Measurements from ENCODE around the gene TMEM266.

The TMEM266 gene

DNA sequence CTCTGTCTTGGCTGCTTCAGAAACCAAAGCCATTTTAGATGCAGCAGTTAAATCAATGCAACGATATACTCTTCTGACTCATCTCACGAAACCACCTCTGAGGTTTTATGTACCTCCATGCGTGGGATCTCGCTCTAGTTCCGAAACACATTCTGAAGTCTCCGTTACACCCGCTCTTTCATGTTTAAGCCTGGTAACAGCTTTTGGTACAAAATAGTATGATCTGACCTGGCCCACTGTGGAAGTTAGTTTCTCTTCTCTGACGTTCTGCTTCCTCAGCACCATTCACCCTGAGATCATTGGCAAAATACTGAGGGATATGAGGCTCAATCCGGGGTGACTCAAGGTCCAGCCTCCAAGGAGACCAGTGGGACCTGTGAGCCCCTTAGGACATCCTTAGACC, 121.9 kb downstream of the TMEM266 start:
- DNase-seq (ENCODE audit: low read depth in 3 of 3), result peak in 2 of 3 experiments; percentile 21 to 25

DNA sequence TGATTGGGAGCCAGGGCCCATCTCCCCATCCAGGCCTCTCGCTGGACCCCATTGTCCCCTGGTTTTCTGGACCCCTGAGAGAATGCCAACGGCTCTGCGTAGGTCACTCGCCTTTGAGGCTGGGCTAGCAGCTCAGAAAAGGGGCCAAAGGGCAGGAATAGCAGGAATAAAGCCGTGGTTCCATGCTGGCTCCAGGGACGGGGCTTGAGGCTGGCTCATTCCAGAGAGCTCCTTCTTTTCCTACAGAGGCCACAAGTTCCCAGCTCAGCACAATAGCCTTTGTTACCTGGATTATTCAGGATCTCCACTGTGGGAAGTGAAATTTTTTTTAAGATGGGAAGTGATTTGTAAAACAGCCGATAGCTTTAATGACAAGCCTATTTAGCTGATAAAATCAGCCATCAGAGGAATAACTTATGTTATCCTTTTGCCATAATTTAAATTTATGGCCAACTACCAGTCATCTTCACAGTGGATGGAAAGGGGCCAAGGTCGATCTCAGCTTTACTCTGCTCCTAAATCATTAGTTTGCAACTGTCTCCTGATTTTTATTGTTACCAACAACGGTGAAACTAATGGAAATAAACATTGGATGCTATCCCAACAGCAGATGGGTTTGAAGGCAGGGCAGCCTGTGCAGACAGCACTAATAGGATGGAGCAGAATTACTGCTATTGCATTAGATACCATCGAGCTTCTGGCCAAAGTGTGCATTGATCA, 124.3 kb downstream of the TMEM266 start:
- no peak for DNase-seq (ENCODE audit: low read depth in 3 of 3)

DNA sequence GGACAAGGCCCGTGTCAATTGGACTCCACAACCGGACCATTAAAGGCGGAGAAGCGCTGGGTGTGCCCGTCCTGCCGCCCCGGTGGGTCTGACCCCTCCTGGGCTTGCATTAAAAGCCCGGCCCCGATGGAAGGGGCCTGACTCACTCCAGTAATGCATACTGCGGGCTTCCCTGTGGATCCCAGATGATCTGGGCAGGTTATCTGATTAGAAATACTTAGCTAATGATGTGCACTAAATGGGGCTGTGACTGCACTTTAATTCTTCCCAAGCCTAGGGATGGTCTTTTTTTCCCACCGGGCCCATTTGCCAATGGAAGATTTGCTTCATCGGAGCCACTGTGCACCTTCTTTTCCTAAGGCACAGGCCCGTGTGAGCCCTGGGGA, 124.9 kb downstream of the TMEM266 start:
- no peak for DNase-seq (ENCODE audit: low read depth in 3 of 3)

DNA sequence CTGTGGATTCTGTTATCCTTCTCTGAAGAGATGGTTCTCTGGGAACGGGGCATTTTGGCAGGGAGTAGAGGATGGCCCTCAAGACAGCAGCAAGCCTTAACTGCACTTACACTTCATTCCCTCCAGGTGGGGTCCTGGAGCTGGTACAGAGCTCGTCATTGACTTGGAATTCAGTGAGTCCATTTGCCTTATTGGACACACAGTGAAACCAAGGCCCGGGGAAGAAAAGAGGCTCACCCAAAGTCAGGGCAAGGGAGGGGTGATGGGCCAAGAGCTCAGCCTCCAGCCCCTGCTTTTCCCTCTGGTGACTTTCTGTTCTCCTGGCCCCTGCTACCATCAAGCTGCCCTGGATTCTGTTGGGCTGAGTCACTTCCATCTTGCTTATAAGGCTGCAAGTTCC, 125.9 kb downstream of the TMEM266 start:
- no peak for DNase-seq (ENCODE audit: low read depth in 3 of 3)

DNA sequence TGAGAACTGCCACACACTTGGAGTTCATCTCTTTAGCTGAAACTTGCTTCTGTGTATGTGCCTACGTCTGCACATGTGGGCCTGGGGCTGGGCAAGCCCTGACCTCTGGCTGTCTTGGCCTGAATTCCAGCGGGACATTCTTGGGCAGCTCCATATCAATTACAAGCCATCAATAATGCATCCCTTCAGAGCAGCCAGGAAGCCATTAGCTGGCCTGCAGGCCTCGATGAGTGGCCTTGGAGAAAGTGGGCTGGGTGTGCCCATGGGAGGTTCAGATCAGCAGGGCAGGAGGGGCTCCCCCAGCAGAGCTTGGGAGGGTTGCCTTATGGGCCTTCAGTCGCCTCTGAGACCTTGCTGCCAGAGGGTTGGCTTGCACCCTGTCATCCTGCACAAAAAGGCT, 127.4 kb downstream of the TMEM266 start:
- DNase-seq (ENCODE audit: low read depth in 3 of 3), result no peak

DNA sequence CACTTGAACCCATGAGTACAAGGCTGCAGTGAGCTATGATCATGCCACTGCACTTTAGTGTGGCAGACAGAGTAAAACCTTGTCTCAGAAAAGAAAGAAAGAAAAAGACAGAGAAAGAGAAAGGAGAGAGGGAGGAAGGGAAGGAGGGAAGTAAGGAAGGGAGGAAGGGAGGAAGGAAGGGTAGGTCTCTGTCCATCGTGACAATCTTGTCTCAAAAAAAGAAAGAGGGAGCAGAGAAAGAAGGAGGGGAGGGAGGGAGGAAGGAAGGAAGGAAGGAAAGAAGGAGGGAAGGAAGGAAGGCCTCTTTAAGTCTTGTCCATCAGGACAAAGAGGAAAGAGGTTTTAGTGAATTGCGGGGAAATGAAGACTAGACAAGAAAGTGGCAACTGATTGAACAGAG, 129.3 kb downstream of the TMEM266 start:
- no peak for DNase-seq (ENCODE audit: low read depth in 3 of 3)

DNA sequence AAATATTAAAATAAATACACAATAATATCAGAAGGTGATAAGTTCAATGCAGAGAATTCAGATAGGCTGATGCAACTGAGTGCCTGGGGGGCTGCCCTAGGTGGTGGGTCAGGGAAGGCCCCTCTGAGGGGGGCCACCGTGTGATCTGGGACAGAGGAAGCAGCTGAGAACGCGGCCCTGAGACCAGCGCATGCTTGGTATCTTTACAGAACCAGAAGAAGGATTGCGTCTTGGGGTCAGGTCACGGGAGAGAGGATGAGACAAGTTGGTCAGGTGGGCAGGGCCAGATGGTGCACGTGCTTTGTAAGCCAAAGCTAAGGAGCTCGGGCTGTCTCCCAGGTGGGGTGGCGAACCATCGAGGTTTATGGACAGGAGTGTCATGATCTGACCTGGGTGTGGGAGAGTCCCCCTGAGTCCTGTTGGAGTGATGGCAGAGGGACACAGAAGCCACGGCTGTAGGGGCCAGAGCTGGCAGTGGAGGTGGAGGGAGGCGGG, 130.3 kb downstream of the TMEM266 start:
- DNase-seq (ENCODE audit: low read depth in 3 of 3), result no peak

DNA sequence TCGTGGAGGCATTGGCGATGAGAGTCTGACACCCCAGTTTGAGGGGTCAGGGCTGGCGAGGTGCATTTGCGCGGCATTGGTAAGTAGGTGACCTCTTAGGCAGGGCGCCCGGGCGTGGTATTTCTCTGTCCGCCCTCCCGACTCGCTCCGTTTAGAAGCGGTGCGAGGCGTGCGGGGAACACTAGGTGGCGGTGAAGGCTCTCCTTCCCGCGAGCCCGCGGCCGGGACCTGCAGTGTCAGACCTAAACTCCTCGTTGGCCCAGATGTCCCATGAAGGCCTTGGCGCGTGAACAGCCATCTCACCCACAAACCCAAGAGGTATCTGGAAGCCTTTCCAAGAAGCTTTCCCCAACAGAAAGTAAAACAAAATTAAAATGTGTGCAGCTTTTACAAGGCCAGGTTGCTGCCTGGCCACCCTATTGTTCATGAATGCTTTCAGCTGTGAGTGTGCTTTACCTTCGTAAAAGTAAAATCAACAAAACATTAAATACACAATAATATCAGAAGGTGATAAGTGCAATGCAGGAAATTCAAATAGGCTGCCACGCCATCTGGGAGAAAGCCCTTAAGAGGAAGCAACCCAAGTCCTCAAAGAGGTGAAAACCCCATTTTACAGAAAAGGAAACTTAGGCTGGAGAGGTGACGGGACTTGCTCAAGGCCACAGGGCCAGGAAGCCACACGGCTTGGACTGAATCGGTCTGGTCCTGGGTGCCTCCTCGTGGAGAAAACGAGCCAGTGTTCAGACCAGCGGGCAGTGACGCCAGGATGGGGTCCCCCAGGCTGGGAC, 131.2 kb downstream of the TMEM266 start:
- DNase-seq (ENCODE audit: low read depth in 3 of 3), result peak; percentile 47 to 74 (median 55)

DNA sequence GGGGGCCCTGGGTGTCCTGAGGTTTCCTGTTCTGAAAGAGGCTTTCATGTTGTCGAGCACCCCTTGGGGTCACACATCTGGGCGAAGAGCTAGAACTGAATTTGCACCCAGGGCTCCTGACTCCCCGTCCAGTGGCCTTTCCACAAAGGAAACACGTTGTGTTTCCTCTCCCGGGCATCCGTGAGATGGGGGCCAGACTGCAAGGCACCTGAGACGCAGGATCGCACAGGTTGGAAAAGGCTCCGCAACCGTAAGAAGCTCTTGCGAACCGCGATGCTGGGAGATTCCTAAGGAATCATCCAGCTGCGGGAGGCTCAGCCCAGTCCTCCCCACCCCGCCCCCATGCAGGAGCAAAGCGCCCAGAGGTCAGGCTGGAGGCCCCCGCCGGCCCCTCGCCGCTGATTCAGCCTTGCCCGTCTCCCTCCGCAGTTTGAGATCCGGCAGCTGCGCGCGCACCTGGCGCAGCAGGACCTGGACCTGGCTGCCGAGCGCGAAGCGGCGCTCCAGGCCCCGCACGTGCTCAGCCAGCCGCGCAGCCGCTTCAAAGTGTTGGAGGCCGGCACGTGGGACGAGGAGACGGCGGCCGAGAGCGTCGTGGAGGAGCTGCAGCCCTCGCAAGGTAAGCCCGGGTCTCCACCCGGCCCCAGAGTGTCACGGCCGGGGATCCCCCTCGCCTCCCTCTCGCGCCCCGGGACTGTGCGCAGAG, 131.9 kb downstream of the TMEM266 start:
- no peak for DNase-seq (ENCODE audit: low read depth in 3 of 3)

DNA sequence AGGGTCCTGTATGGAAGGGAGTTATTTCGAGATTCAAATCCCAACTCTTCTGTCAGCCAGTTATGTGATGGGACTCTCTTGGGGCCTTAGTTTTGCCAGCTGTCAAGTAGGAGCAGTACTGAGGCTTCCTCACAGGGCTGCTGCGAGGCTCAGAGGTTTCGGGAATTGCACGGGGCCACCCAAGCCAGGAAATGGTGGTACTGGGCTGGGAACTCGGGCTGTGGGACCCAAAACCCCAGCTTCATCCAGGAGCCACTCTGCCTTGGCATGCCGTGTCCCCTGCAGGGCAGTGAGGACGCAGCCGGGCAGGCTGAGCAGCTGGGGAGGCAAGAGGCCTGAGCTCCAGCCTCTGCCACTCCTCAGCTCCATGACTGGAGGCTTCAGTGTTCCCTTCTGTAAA, 132.9 kb downstream of the TMEM266 start:
- DNase-seq (ENCODE audit: low read depth in 3 of 3), result no peak

DNA sequence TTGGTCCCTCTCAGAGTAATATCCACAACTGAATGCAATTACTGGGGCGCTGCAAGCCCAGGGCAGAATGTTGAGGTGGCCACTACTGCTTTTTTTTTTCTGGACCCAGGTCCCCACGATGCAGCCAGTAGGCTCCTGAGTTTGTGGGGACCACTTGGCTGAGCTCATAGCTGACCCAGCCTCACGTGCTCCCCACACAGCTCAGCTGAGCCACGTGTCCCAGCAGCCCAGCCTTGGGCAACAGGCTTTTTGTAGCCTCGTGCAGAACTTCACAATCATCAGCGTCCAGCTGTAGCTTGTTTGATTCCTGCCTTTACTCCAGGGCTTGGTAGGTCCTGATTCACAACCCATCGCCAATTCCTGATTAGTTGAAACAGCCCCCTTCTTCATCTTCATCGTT, 134.1 kb downstream of the TMEM266 start:
- DNase-seq (ENCODE audit: low read depth in 3 of 3), result no peak

DNA sequence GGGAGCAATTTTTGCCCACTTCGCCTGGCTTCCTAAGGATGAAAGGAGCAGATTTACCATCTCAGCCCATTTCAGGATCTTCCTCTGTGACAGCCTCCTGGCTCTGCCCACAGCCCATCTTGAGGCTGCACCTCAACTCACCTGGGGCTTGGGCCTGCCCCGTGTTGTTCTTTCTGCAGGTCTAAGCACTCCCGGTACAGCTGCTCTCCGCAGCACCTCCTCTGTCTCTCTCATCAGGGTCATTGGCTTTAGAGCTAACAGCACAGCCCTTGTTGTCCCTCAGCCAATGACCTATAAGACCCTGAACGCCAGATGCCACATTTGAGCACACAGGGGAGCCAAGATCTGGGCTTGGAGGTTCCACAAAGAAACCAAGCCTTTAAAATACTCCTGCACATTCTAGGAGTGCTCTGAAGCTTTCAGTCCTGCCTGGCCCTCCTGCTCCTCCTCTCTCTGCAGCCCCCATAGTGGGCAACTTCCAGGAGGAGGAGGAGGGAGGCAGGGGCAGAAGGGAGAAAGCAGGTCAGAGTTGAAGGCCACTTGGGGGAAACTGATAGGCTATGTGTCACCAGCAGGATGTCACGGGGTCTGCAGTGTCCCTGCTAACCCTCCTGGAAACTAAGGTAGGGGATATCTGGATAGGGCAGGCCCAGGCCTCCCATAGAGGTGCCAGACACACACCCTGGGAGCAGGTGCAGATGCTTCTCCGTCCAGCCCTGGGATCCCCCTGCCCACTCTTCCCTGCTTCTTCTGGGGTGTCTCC, 135.9 kb downstream of the TMEM266 start:
- DNase-seq (ENCODE audit: low read depth in 3 of 3), result no peak

DNA sequence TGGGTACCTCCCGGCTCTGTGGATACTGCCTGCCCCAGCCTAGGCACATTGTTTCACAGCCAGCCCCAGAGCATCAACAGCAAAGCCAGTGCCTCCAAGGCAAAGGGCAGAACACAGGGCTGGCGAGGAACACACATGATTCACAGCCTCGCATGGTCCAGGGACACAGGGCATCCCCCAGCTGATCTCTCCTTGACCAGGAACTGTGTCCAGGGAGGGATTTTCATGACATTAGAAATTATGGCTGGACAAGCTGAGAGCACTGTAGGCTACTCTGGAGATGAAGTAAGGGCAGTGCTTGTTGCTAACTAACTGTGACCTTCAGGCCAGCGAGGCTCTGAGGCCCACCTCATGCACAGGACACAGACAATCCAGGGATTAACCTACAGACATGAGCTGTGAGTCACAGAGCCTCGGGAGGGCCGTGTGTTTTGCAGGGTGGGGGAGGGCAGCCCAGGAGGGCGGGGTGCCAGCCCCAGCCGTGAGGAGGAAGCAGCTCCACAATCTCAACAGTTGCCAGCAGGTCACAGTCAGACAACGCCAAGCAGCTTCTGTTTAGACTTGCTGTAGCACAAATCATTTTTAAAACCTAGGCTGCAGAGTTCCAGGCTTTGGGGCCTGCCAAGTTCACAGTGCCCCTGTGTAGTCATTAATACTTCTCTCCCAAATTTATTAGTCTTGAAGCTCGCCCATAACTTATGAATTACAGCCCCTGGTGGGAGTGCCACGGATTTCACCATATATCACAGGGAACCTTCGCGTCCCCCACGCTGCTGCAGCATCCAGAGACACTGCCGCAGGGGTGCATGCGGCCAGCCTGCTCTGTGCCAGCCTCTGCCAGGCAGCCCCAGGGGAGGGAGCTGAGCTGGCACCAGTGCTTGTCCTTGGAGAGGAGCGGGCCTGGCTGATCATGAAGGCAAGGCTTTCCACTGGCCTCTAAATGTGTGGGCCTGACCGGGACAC, 136.8 kb downstream of the TMEM266 start:
- DNase-seq (ENCODE audit: low read depth in 3 of 3), result no peak

DNA sequence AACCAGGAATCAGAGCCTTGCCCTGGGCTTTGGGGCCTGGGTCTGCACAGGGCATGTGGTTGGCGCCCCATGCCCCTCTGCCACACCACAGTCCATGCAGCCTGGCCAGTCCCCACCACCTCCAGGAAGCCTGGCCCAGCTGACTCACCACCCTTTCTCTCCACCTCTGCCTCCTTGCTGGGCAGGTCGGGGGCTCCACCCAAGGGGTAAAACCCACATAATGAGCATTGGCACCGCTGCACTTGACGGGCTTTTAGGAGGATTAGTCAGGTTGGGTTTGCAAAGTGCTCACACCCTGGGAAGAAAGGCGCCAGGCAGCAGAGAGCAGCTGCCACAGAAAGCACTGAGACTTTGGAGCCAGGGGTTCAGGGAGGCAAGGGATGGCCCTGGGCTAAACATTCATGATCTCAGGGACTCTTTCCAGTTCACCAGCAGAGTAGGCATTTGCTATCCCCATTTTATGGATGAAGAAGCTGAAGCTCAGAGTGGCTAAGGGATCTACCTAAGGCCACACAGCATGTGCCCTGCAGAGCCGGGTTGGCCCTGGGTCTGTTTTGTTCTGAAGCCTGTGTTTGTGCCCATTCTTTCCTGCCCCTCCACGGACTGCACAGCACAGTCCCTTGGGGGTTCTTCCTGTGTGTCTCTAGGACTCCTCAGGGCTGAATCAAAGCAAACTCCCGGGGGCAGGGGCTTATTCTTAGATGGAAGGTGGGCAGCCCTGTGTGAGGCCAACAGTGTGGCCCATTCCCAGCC, 138.1 kb downstream of the TMEM266 start:
- DNase-seq (ENCODE audit: low read depth in 3 of 3), result no peak

DNA sequence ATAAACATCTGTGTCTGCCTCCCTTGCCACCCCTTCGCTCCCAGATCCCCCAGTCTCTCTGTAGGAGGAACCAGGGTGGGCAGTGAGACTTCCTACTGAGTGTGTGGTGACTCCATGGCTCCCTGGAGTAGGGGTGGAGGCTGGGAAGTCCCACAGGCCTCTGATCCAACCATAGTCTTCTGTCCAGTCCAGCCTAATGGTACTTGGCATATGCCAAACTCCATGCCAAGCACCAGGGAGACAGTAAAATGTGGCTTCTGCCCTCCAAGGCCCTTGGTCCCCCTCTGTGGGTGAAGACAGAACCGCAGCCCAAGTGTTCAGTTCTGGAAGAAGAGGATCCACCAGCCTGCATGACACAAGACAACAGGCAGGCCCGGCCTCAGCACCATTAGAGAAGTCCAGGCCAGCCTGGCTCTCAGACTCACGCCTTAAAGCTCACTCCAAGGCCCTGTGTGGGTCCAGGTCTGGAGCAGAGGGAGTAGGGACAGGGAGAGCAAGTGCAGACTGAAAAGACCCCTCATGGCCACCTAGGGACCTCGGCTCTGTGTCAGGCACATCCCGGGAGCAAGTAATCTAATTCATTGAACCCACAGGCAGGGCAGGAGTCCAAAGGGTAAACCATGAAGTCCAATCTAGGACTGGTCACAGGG, 138.8 kb downstream of the TMEM266 start:
- DNase-seq (ENCODE audit: low read depth in 3 of 3), result no peak

DNA sequence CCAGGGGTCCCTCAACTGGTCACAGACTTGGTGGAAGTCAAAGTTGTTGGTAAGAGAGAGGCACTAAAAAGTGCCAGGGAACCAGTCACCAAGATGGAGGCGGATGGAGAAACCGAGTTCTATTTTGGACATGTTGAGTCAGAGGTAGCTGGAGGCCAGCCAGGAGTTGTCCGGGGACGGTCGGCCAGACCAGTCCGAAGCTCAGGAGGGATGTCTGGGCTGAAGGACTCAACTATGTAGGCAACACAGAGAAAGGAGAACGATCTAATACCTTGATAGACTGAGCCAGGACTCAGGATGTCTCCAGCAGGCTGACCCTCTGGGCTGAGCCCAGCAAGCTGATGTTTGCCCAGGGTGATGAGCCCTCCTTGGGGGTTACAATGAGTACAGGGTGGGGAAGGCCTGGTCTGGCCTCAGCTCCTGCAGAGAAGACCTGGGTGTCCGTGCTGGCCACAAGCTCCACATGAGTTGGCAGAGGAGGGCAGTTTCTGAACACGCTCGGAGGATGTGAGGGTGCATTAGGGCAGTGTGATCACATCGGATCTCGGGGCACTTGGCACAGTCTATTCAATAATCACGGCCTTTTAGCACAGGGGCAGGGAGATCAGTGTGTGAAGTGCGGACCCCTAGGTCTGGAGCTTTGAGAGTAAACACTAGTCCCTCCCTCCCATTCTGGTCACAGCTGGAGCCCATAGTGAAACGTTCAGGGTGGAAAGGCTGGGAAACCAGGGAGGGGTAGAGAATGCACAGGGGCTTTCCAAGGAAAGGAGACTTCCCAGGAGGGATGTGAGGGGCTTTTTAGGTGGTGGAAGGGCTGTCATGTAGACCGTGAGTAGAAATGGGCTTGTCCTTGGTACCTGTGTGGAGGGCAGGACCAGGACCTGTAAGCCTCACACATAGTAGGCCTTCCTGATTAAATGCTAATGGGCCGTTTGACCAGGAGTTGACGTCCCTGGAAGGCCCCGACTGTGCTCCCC, 139.6 kb downstream of the TMEM266 start:
- no peak for DNase-seq (ENCODE audit: low read depth in 3 of 3)

DNA sequence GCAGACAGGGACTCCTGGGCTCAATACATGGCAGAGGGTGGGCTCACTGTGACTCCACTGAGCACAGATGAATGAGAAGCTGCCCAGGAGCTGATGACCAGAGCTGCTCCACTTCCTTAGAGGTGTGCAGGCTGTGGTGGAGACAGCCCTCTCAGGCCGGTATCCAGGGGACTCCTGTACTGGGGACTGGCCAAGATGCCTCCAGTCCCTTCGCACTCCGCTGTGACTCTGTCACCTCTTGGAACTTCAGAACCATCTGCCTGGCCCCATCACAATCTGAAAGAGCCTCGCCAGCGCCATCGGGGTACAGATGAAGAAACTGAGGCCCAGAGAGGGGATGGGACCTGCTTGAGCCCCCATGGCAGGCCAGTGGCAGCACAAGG, 140.3 kb downstream of the TMEM266 start:
- DNase-seq (ENCODE audit: low read depth in 3 of 3), result no peak

DNA sequence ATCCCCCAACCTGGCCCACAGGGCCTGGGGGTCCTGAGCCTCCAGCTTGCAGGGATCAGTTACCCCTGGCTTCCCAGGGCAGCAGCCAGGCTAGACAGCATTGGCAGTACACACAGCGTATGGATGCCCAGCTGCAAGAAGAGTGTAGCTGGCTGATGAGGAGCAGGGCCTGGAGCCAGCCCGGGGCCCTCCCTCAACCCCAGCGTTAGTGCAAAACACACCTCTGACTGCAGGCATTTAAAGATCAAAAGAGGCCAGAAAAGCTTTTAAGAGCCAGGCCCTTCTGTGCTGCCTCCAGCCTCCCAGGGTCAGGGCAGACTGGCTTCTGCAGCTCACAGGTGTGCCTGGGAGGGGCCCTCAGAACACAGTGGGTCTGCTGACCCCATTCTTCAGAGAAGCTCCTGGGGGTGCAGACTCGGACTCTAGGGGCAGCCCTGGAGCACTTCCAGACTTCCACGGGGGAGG, 140.9 kb downstream of the TMEM266 start:
- DNase-seq (ENCODE audit: low read depth in 3 of 3), result no peak
